Lung (tissue), 12 donors: ENCODE measurements around the gene ABHD14A. TPM values are rescaled to one million over a fixed set of nuclear protein-coding genes. Genes with fewer than 3 reads are reported as not detected.

Source experiments
- ATAC-seq: fragments of 200-7000 bp; cut with Tn5 transposase; one replicate; pipeline ENCODE4 v1.9.1; 2020; ENCODE audit warnings: moderate number of reproducible peaks; ENCODE audit not compliant: insufficient read depth, low FRiP score
- DNase-seq, 3 donors: peaks; one replicate each; pipeline ENCODE4 v3.0.0-alpha.2; 2013 to 2017
- H3K27ac ChIP-seq, 2 donors: one replicate each; pipeline ENCODE4 v1.5.1; 2013; ENCODE audit warnings: mild to moderate bottlenecking in 2 of 2, moderate library complexity in 2 of 2, control low read depth in 1 of 2, inconsistent platforms in 1 of 2, low read depth in 1 of 2, low read length in 1 of 2
- H3K27me3 ChIP-seq, 3 donors: one replicate each; pipeline ENCODE4 v1.5.1; 2013; ENCODE audit warnings: low read length in 2 of 3; ENCODE audit not compliant: control insufficient read depth in 3 of 3, insufficient read depth in 3 of 3
- H3K36me3 ChIP-seq, 4 donors: one replicate each; pipeline ENCODE4 v1.5.1; 2013; ENCODE audit warnings: low read length in 4 of 4, mild to moderate bottlenecking in 1 of 4, moderate library complexity in 1 of 4; ENCODE audit not compliant: control insufficient read depth in 4 of 4, insufficient read depth in 4 of 4
- H3K4me1 ChIP-seq, 5 donors: one replicate each; pipeline ENCODE4 v1.5.1; 2013; ENCODE audit warnings: low read length in 5 of 5, mild to moderate bottlenecking in 2 of 5, moderate library complexity in 1 of 5; ENCODE audit not compliant: control insufficient read depth in 5 of 5, insufficient read depth in 5 of 5
- H3K4me3 ChIP-seq: one replicate; pipeline ENCODE4 v1.5.1; 2013; ENCODE audit warnings: mild to moderate bottlenecking, control low read depth, moderate library complexity
- H3K9ac ChIP-seq, 2 donors: one replicate each; pipeline ENCODE4 v1.5.1; 2013; ENCODE audit warnings: low read length in 2 of 2, control low read depth in 1 of 2; ENCODE audit not compliant: insufficient read depth in 1 of 2
- H3K9me3 ChIP-seq, 4 donors: one replicate each; pipeline ENCODE4 v1.5.1; 2013; ENCODE audit warnings: low read length in 3 of 4, mild to moderate bottlenecking in 1 of 4, moderate library complexity in 1 of 4; ENCODE audit not compliant: control insufficient read depth in 4 of 4, insufficient read depth in 3 of 4
- CTCF ChIP-seq: IDR thresholded peaks from 2 replicates; pipeline ENCODE4 v1.5.1; 2012; ENCODE audit warnings: mild to moderate bottlenecking; ENCODE audit errors: control extremely low read depth, extremely low read depth
- WGBS, 2 donors: extraction: QIAGEN DNeasy Blood & Tissue Kit; methylation state at CpG; one replicate each; pipeline ENCODE4 v1.1.7; 2013; 5-methylcytosine and 5-hydroxymethylcytosine counted together
- polyA plus RNA-seq, 2 donors: library from polyadenylated mRNA; stranded (reverse); fragments of 200-250 nt; gene quantifications; one replicate each; pipeline ENCODE4 v1.2.1, GENCODE V29; 2013
- total RNA-seq, 2 donors: library from RNA; depleted of rRNA in 1 of 2; stranded (reverse); fragments of >200 nt in 1 of 2; gene quantifications; one replicate each; pipeline ENCODE4 v1.2.1, GENCODE V29; 2014 to 2021
- donor health status: control.
- donor health status: control.
- donor health status: Bipolar disorder and iron deficiency.
- donor health status: healthy.
- donor health status: DM: yes; HTN: yes; CAD: no.

ABHD14A gene
- total and polyA plus RNA-seq, 4 donors = 7.2 to 62.8 (median 21.8) TPM

DNA sequence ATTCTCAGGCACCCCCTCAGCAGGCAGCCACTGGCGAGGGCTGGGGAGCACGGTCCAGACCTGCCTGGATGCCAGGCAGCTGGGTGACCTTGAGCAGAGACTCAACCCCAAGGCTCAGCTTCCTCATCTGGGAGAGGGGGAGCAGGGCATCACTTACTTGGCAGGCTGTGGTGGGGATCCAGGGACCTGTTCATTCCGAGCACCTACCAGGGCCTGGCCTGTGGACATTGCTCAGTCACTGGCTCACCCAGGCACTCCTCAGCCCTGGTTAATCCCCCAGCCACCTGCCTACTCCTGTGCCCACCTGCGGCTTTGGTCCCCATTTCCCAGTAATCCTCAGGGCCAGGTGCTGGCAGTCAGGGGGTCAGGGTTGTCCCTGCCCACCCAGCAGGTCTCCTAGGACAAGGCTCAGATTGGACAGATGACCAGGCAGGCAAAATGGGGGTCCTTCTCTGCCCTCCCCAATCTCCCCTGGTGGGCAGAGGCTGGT is 30.1 kb downstream of the ABHD14A start:
- Histone ChIP-seq H3K36me3 (no peaks in the 10 kb centered on the region), H3K4me3 (no peak overlapping the region), H3K4me1 (peaks cover 0 to 21% (median 15%) of the 10 kb centered on the region in 5 donors), H3K9ac (no peak overlapping the region), H3K27ac (peak overlapping the region; percentile 56 to 57), H3K9me3 (no peaks in the 10 kb centered on the region), H3K27me3 (no peaks in the 10 kb centered on the region)
- no peak for TF ChIP-seq CTCF
- DNase-seq (no peak), ATAC-seq (no peak)
- WGBS, 2 donors = 88 to 93% methylated on average over 4 of the region's 4 CpGs

DNA sequence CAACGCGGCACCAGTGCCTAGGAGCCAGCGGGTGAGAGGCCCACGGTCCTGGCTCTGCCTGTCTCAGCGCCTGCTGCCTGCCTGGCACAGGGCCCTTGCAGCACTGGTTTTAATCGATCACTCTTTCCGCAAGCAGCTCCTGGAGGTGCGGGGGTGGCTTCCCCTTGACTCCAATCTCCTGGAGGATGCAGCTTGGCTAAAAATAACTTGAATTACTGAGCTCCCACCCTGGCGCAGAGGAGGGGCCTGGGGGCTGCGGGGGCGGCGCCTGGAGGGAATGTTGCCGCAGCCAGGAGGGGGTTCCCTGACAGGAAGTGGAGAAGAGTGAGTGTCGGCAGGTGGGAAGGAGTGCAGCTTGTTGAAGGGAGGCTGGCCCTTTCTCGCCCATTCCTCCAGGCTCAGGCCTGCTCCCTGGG is 30.7 kb downstream of the ABHD14A start:
- 12 to 31% methylated on average over 15 of the region's 15 CpGs for WGBS, 2 donors
- peak; percentile 42 to 70 (median 68) for DNase-seq
- Histone ChIP-seq H3K9me3 (no peaks in the 10 kb centered on the region), H3K4me3 (no peak overlapping the region), H3K9ac (no peak overlapping the region), H3K27ac (peak overlapping the region; percentile 56 to 57), H3K4me1 (peaks cover 0 to 21% (median 15%) of the 10 kb centered on the region in 5 donors), H3K36me3 (no peaks in the 10 kb centered on the region), H3K27me3 (no peaks in the 10 kb centered on the region)
- ATAC-seq = no peak
- TF ChIP-seq CTCF = no peak

DNA sequence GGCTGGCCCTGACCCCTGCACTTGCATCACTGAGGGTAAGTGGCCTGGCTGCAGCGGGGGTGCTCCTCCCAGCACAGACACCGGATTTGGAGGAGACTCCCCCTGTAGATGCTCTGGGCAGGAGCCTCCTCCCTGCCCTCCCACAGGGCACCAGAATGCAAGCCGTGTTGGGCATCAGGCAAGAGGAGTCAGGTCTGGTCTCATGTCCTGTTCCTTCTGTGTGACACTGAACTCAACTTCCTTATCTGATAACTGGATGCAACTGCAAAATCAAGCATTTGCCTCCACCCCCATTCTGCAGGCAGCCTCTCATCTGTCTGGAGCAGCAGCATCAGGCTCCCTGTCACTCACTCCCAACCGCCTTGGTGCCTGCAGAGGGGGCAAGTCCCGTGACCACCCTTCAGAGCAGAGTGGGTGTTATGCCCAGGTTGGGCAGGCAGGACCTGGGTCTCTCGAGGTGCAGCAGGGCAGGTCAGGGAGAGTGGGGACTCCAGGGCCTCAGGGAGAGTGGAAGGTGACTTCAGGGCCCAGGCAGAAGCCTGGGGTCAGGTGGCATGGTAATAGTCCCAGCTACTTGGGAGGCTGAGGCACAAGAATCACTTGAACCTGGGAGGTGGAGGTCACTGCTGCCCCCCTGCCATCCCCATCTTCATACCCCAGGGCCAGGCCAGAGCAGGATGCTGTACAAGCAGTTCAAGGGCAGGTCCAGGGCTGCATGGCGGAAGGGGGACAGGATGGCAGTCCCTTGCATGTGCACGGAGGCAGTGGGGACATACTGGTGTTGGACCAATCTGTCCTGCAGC is 31.4 kb downstream of the ABHD14A start:
- H3K4me3 ChIP-seq = no peak overlapping the region
- TF ChIP-seq CTCF = no peak
- no peaks in the 10 kb centered on the region for H3K9me3 ChIP-seq
- WGBS, 2 donors = 50 to 62% methylated on average over 8 of the region's 8 CpGs
- H3K27me3 ChIP-seq = no peaks in the 10 kb centered on the region
- peaks cover 0 to 21% (median 15%) of the 10 kb centered on the region in 5 donors for H3K4me1 ChIP-seq
- no peak for DNase-seq
- H3K36me3 ChIP-seq = no peaks in the 10 kb centered on the region
- ATAC-seq = no peak
- no peak overlapping the region for H3K9ac ChIP-seq
- peak overlapping the region in 1 of 2 donors; percentile 55 for H3K27ac ChIP-seq

DNA sequence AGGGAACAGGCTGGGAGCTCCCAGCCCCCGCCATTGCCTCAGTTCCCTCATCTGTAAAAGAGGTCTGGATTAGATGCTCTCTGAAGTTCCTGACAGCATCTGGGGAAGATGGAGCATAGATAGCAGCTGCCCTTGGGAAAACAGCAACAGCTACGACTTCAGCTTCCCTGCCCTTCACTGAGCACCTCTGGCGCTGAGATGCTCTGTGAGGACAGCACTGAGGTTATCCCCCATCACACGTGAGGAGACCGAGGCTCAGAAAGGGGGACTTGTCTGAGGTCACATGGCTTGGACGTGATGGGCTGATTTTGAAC is 31.9 kb downstream of the ABHD14A start:
- H3K36me3 ChIP-seq = no peaks in the 10 kb centered on the region
- DNase-seq = no peak
- H3K4me1 ChIP-seq = peaks cover 0 to 21% (median 15%) of the 10 kb centered on the region in 5 donors
- no peaks in the 10 kb centered on the region for H3K27me3 ChIP-seq
- no peak for ATAC-seq
- WGBS, 2 donors = 88 to 96% methylated on average over 6 of the region's 6 CpGs
- no peak overlapping the region for H3K27ac ChIP-seq
- TF ChIP-seq CTCF = no peak
- H3K4me3 ChIP-seq = no peak overlapping the region
- no peaks in the 10 kb centered on the region for H3K9me3 ChIP-seq
- H3K9ac ChIP-seq = no peak overlapping the region
